GM12865 (cell line): ENCODE data around the gene PDE7B.
A peak's percentile ranks its signal among the peaks of the same experiment; 100 is the strongest.

ENCODE experiments used
- DNase-seq: peaks from one replicate; pipeline ENCODE4 v3.0.0; 2010; ENCODE audit warnings: low read depth
- H3K4me3 ChIP-seq: 2 replicates; pipeline ENCODE4 v1.5.1; 2011; ENCODE audit warnings: mild to moderate bottlenecking, low read depth, low read length, control low read depth
- TF ChIP-seq, protein P1 (sequence below): IDR thresholded peaks from 2 replicates; pipeline ENCODE4 v1.5.1; 2011; ENCODE audit warnings: low read length, control low read depth, low read depth, inconsistent platforms; ENCODE audit not compliant: insufficient read depth; ENCODE audit errors: missing control alignments

Gene PDE7B

GRCh38 chr6:135851442-135852271, at the start of gene PDE7B:
PDE7B (plus strand) TSS chr6:135851701.
- TF ChIP-seq, protein P1, sequence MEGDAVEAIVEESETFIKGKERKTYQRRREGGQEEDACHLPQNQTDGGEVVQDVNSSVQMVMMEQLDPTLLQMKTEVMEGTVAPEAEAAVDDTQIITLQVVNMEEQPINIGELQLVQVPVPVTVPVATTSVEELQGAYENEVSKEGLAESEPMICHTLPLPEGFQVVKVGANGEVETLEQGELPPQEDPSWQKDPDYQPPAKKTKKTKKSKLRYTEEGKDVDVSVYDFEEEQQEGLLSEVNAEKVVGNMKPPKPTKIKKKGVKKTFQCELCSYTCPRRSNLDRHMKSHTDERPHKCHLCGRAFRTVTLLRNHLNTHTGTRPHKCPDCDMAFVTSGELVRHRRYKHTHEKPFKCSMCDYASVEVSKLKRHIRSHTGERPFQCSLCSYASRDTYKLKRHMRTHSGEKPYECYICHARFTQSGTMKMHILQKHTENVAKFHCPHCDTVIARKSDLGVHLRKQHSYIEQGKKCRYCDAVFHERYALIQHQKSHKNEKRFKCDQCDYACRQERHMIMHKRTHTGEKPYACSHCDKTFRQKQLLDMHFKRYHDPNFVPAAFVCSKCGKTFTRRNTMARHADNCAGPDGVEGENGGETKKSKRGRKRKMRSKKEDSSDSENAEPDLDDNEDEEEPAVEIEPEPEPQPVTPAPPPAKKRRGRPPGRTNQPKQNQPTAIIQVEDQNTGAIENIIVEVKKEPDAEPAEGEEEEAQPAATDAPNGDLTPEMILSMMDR: no peak
- DNase-seq: peak; percentile 50
- H3K4me3 ChIP-seq: no peak within 1 kb of the TSS

DNA sequence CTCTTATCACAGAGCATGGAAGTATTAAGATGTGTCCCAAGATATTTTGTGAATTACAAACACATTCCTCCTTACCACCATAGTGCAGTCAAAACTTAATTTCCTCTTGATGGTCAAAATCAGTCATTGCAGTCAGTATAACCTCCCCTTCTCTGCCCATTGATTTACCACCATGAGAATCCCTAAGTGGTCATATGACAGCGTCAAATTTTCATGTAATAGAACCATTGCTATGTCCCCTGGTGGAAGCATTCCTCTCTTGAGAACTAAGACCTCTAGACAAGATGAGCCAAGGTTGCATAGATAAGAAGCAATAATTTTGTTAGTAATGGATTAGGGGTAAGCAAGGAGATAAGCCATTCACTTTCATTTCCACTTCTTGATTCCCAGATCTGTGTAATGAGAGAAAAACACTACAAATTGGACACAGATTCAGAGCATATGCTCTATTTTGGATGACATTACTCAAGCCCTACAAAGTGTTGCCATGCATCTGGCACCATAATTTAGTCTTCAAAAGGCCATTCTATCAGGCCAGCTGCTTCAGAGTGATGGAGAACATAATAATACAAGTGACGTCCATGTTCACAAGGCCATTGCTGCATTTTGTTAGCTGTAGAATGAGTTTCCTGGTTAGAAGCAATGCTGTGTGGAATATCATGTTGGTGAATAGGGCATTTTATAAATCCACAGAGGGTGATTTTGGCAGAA, 49.6 kb upstream of the PDE7B start:
- TF ChIP-seq, protein P1: no peak
- DNase-seq: no peak
- H3K4me3 ChIP-seq: no peak overlapping the region

GRCh38 chr6:135810486-135810885, 41.0 kb upstream of the PDE7B start:
- TF ChIP-seq, protein P1: no peak
- no peak overlapping the region for H3K4me3 ChIP-seq
- no peak for DNase-seq

- H3K4me3 ChIP-seq: no peak overlapping the region
- no peak for DNase-seq
- TF ChIP-seq, protein P1: no peak
These were observed 40.3 kb upstream of the PDE7B start for GRCh38 chr6:135811170-135811569.

DNA sequence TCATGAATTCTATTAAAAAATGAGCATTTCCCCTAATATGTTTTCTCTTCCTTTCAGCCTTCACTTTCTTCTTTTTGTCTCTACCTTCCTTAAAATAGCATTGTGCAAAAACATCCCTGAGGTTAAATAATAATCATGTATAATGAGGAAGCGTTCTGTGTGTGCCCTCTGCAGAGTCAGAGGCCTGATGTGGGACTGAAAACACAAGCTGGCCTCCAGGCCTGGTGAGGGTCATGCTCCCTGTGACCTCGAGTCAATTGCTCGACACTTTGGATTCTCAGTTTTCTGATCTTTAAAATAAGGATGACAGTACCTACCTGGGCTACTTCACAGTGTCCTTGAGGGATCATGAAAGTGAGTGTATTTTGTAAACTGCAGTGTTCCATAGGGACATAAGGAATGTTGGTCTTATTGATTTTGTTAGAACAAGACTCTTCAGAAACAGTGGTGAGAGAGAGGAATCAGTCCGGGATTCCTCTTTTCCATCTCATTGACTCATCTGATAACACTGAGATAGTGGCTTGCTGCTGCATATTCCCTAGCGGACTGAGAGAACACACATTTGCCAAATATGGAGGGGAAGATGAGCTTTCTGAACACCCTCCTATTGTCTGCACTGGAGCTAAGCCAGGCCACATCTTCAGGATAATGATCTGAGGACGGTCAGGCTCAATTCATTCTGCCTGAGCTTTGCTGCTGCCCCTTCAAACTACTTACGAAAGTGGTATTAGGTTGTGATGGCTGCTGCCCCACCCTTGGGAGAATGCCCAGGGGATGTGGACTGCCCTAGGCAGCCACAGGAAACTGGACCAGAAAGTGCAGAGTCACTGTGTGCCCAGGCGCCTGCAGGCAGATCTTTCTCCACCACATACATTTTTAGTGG, 39.6 kb upstream of the PDE7B start:
- TF ChIP-seq, protein P1: no peak
- no peak overlapping the region for H3K4me3 ChIP-seq
- DNase-seq: no peak

- no peak for DNase-seq
- TF ChIP-seq, protein P1: no peak
- no peak overlapping the region for H3K4me3 ChIP-seq
These were observed 38.1 kb upstream of the PDE7B start for GRCh38 chr6:135813401-135813800.
